Skeletal muscle tissue (tissue), 4 donors: ENCODE results near the gene RAB39A. TPM values are rescaled to one million over a fixed set of nuclear protein-coding genes. Genes with fewer than 3 reads are reported as not detected.
"Not testable (repeated sequence)": the region's sequence is repeated elsewhere in the genome, so short reads cannot be mapped to it uniquely, and the experiment has no call there.

ENCODE experiments used
- H3K27ac ChIP-seq: one replicate; pipeline ENCODE4 v1.7.0; 2013; ENCODE audit warnings: mild to moderate bottlenecking, low read depth, low read length, inconsistent platforms
- H3K27me3 ChIP-seq, 3 donors: one replicate each; pipeline ENCODE4 v1.7.0; 2013; ENCODE audit warnings: low read length in 3 of 3; ENCODE audit not compliant: control insufficient read depth in 3 of 3, insufficient read depth in 3 of 3
- H3K36me3 ChIP-seq, 3 donors: one replicate each; pipeline ENCODE4 v1.7.0; 2013; ENCODE audit warnings: low read length in 3 of 3; ENCODE audit not compliant: control insufficient read depth in 3 of 3, insufficient read depth in 3 of 3
- H3K4me1 ChIP-seq, 3 donors: one replicate each; pipeline ENCODE4 v1.7.0; 2013; ENCODE audit warnings: low read length in 3 of 3, mild to moderate bottlenecking in 3 of 3; ENCODE audit not compliant: control insufficient read depth in 3 of 3, insufficient read depth in 3 of 3
- H3K4me3 ChIP-seq, 3 donors: one replicate each; pipeline ENCODE4 v1.7.0; 2013; ENCODE audit warnings: low read length in 3 of 3
- H3K9ac ChIP-seq, 3 donors: one replicate each; pipeline ENCODE4 v1.7.0; 2013; ENCODE audit warnings: low read length in 3 of 3, mild to moderate bottlenecking in 3 of 3, moderate library complexity in 2 of 3, low read depth in 1 of 3
- H3K9me3 ChIP-seq, 3 donors: one replicate each; pipeline ENCODE4 v1.7.0; 2013; ENCODE audit warnings: low read length in 3 of 3; ENCODE audit not compliant: control insufficient read depth in 3 of 3
- total RNA-seq: library from RNA; depleted of rRNA; stranded (reverse); fragments of >200 nt; gene quantifications from one replicate; pipeline ENCODE4 v1.2.3, GENCODE V29; 2014
- donor health status: Osteomylitis.

RAB39A gene, protein sequence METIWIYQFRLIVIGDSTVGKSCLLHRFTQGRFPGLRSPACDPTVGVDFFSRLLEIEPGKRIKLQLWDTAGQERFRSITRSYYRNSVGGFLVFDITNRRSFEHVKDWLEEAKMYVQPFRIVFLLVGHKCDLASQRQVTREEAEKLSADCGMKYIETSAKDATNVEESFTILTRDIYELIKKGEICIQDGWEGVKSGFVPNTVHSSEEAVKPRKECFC
- 2.1 TPM for total RNA-seq

GRCh38 chr11:107928046-107928766, at the start of gene RAB39A:
RAB39A (plus strand) TSS chr11:107928448; CDS start chr11:107928569, 121 bp downstream.
- peak within 1 kb of the TSS in 1 of 3 donors; percentile 23 for H3K9ac ChIP-seq
- no peaks in the 10 kb centered on the region for H3K36me3 ChIP-seq
- H3K9me3 ChIP-seq, result no peaks in the 10 kb centered on the region
- H3K4me3 ChIP-seq, result peak within 1 kb of the TSS; percentile 7 to 57 (median 45)
- H3K4me1 ChIP-seq, result peaks cover 0 to 11% (median 4%) of the 10 kb centered on the region in 3 donors
- peaks cover 15 to 25% (median 23%) of the 10 kb centered on the region in 3 donors for H3K27me3 ChIP-seq
- H3K27ac ChIP-seq, result no peak within 1 kb of the TSS

- H3K9me3 ChIP-seq, H3K27ac ChIP-seq, H3K36me3 ChIP-seq, H3K9ac ChIP-seq, H3K27me3 ChIP-seq, H3K4me3 ChIP-seq, H3K4me1 ChIP-seq: not testable (repeated sequence)
Measured at GRCh38 chr11:107881471-107881870, 46.8 kb upstream of the RAB39A start.

- Histone ChIP-seq H3K27me3 (no peaks in the 10 kb centered on the region), H3K4me1 (no peaks in the 10 kb centered on the region), H3K27ac (no peak overlapping the region), H3K4me3 (no peak overlapping the region), H3K36me3 (no peaks in the 10 kb centered on the region), H3K9me3 (peaks cover 0 to 3% (median 0%) of the 10 kb centered on the region in 3 donors), H3K9ac (no peak overlapping the region)
Measured at GRCh38 chr11:107882095-107882820, 46.0 kb upstream of the RAB39A start.

- H3K9ac ChIP-seq, result no peak overlapping the region
Measured at GRCh38 chr11:107898270-107898669, 30.0 kb upstream of the RAB39A start.

GRCh38 chr11:107908211-107908610, 20.0 kb upstream of the RAB39A start:
- H3K27ac ChIP-seq, result no peak overlapping the region
- H3K27me3 ChIP-seq, result peaks cover 0 to 3% (median 0%) of the 10 kb centered on the region in 3 donors
- H3K4me3 ChIP-seq, result no peak overlapping the region
- no peak overlapping the region for H3K9ac ChIP-seq
- no peaks in the 10 kb centered on the region for H3K4me1 ChIP-seq
- H3K36me3 ChIP-seq, result no peaks in the 10 kb centered on the region
- no peaks in the 10 kb centered on the region for H3K9me3 ChIP-seq

More at GRCh38 chr11:107898270-107898669, 30.0 kb upstream of the RAB39A start:
- no peaks in the 10 kb centered on the region for H3K36me3 ChIP-seq
- H3K4me1 ChIP-seq, result no peaks in the 10 kb centered on the region
- H3K27ac ChIP-seq, result no peak overlapping the region
- no peak overlapping the region for H3K4me3 ChIP-seq
- H3K27me3 ChIP-seq, result no peaks in the 10 kb centered on the region
- no peaks in the 10 kb centered on the region for H3K9me3 ChIP-seq

DNA sequence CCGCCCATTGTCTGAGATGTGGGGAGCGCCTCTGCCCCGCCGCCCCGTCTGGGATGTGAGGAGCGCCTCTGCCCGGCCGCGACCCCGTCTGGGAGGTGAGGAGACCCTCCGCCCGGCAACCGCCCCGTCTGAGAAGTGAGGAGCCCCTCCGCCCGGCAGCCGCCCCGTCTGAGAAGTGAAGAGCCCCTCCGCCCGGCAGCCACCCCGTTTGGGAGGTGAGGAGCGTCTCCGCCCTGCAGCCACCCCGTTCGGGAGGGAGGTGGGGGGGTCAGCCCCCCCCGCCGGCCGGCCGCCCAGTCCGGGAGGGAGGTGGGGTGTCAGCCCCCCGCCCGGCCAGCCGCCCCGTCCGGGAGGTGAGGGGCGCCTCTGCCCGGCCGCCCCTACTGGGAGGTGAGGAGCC, 15.8 kb upstream of the RAB39A start:
- H3K4me1 ChIP-seq, H3K27me3 ChIP-seq, H3K9ac ChIP-seq, H3K4me3 ChIP-seq, H3K36me3 ChIP-seq, H3K27ac ChIP-seq, H3K9me3 ChIP-seq: not testable (repeated sequence)

DNA sequence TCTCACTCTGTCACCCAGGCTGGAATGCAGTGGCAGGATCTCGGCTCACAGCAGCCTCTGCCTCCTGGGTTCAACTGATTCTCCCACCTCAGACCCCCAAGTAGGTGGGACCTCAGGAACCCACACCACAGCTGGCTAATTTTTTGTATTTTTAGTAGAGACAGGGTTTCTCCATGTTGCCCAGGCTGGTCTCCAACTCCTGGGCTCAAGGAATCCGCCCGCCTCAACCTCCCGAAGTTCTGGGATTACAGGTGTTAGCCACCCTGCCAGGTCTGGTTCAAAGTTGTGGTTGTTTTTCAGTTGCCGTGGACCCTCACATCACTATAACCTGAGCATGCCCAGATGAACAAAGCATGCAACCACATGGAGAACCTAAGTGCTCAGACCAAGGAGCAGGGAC, 13.0 kb upstream of the RAB39A start:
- H3K9me3 ChIP-seq, result no peaks in the 10 kb centered on the region
- no peak overlapping the region for H3K4me3 ChIP-seq
- H3K9ac ChIP-seq, result no peak overlapping the region

GRCh38 chr11:107916671-107917241, 11.5 kb upstream of the RAB39A start:
- H3K36me3 ChIP-seq, result no peaks in the 10 kb centered on the region
- H3K9ac ChIP-seq, result no peak overlapping the region
- no peaks in the 10 kb centered on the region for H3K9me3 ChIP-seq
- H3K27me3 ChIP-seq, result peaks cover 0 to 8% (median 0%) of the 10 kb centered on the region in 3 donors
- H3K4me1 ChIP-seq, result no peaks in the 10 kb centered on the region
- no peak overlapping the region for H3K27ac ChIP-seq
- H3K4me3 ChIP-seq, result no peak overlapping the region

More for the DNA sequence above, 13.0 kb upstream of the RAB39A start:
- H3K4me1 ChIP-seq, result no peaks in the 10 kb centered on the region
- no peaks in the 10 kb centered on the region for H3K36me3 ChIP-seq
- H3K27ac ChIP-seq, result no peak overlapping the region
- H3K27me3 ChIP-seq, result peaks cover 0 to 8% (median 0%) of the 10 kb centered on the region in 3 donors

GRCh38 chr11:107921997-107922396, 6.3 kb upstream of the RAB39A start:
- peaks cover 0 to 2% (median 0%) of the 10 kb centered on the region in 3 donors for H3K9me3 ChIP-seq
- H3K4me3 ChIP-seq, result no peak overlapping the region
- H3K9ac ChIP-seq, result no peak overlapping the region
- no peaks in the 10 kb centered on the region for H3K4me1 ChIP-seq
- no peaks in the 10 kb centered on the region for H3K36me3 ChIP-seq
- no peak overlapping the region for H3K27ac ChIP-seq
- no peaks in the 10 kb centered on the region for H3K27me3 ChIP-seq
